ENCODE results near the gene SNRNP70.

The SNRNP70 gene

DNA sequence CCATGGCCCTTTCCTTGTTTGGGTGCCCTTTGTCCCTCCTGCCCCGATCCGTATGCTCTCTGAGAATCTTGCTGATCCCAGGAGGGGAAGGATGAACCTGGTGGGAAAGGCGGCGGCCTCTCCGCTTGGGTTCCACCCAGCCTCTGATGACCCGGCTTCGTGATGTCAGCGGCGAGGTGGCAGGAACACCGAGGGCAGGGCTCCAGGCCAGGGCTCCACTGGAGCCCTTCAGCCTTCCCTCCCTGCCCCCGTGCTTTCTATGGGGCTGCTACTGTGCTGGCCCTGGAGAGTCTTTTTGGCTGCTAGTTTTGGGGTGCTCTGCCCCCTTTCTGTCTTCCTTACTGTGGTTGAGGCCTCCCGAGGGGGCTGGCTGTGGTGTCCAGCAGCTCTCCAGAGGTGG is 17.1 kb downstream of the SNRNP70 start:
- DNase-seq (ENCODE audit: low spot score): no peak

DNA sequence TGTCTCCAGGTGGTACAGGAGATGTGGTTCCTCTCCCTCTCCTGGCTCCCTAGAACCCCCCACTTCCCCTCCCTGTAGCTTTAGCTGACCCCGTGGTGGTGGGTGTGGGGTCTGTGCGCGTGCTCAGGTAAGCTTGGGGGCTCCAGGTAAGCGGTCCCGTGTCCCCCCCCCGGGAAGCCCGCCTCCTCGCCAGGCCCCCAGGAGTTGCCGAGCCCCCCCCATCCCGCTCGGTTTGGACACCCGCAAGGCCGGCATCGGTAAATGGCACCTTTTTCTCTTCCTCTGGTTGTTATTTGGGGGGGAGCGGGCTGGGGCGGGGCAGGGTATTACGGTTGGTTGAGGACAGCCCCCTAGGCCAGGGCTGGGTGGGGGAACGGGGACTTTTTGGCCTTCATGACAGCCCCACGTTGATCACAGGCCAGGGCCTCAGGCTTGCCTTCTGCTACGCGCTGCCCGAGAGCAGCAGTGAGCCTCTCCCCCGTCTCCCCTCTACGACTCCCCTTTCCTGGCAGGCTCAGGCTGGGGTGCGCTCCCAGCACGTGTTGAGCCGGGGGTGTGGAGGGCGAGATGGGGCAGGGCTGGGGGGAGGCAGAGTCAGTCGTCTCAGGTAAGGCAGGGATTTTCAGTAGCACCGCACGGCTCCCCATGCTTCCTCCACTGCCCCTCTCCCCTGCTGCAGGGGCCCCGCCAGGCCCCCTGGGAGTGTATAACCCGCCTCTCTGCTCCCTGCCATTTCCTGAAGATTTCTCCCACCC is 18.3 kb downstream of the SNRNP70 start:
- no peak for DNase-seq (ENCODE audit: low spot score)

- DNase-seq (ENCODE audit: low spot score): no peak
Measured at GRCh38 chr19:49104229-49104864, 19.1 kb downstream of the SNRNP70 start.

GRCh38 chr19:49106648-49107135 is 21.4 kb downstream of the SNRNP70 start:
- peak; percentile 79 for DNase-seq (ENCODE audit: low spot score)

DNA sequence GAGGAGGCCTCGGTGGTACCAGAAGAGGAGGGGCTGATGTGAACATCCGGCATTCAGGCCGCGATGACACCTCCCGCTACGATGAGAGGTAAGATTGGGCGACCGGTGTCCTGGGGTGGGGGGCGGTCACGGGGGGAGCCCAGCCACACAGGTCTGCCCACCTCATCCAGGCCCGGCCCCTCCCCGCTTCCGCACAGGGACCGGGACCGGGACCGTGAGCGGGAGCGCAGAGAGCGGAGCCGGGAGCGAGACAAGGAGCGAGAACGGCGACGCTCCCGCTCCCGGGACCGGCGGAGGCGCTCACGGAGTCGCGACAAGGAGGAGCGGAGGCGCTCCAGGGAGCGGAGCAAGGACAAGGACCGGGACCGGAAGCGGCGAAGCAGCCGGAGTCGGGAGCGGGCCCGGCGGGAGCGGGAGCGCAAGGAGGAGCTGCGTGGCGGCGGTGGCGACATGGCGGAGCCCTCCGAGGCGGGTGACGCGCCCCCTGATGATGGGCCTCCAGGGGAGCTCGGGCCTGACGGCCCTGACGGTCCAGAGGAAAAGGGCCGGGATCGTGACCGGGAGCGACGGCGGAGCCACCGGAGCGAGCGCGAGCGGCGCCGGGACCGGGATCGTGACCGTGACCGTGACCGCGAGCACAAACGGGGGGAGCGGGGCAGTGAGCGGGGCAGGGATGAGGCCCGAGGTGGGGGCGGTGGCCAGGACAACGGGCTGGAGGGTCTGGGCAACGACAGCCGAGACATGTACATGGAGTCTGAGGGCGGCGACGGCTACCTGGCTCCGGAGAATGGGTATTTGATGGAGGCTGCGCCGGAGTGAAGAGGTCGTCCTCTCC is 22.6 kb downstream of the SNRNP70 start:
- DNase-seq (ENCODE audit: low spot score): no peak

- no peak for DNase-seq (ENCODE audit: low spot score)
Measured at GRCh38 chr19:49109051-49109450, 23.8 kb downstream of the SNRNP70 start.

GRCh38 chr19:49109569-49110233 is 24.4 kb downstream of the SNRNP70 start:
- no peak for DNase-seq (ENCODE audit: low spot score)

GRCh38 chr19:49110567-49110966 is 25.3 kb downstream of the SNRNP70 start:
- no peak for DNase-seq (ENCODE audit: low spot score)

DNA sequence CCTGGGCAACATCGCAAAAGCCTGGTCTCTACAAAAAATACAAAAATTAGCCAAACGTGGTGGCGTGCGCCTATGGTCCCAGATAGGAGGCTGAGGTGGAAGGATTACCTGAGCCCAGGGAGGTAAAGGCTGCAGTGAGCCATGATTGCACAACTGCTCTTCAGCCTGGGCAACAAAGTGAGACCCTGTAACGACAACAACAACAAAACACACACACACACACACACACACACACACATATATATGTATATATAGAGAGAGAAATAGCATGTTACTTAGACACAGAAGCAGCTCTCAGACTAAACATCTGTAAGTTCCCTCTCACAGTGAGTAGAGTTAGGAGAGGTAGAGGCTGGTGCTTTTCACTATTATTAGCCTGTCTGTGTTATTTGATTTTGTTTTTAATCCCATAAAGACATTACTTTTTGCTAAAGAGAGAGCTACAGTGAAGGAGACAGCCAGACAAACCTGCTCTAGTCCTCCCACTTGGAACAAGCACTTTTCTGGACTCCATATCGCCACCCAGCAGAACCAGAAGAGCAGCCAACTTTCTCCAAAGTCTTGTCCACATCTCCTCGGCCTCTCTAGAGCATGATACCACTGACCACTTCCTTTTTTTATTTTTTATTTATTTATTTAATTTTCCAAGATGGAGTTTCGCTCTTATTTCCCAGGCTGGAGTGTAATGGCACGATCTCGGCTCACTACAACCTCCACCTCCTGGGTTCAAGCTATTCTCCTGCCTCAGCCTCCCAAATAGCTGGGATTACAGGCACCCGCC is 26.2 kb downstream of the SNRNP70 start:
- DNase-seq (ENCODE audit: low spot score): no peak

- peak; percentile 85 for DNase-seq (ENCODE audit: low spot score)
Measured at GRCh38 chr19:49113762-49114629, 28.7 kb downstream of the SNRNP70 start, which contains the start of gene LIN7B. TSS of gene LIN7B (plus strand) at chr19:49114370. CDS start at chr19:49114405, 35 bp downstream.

DNA sequence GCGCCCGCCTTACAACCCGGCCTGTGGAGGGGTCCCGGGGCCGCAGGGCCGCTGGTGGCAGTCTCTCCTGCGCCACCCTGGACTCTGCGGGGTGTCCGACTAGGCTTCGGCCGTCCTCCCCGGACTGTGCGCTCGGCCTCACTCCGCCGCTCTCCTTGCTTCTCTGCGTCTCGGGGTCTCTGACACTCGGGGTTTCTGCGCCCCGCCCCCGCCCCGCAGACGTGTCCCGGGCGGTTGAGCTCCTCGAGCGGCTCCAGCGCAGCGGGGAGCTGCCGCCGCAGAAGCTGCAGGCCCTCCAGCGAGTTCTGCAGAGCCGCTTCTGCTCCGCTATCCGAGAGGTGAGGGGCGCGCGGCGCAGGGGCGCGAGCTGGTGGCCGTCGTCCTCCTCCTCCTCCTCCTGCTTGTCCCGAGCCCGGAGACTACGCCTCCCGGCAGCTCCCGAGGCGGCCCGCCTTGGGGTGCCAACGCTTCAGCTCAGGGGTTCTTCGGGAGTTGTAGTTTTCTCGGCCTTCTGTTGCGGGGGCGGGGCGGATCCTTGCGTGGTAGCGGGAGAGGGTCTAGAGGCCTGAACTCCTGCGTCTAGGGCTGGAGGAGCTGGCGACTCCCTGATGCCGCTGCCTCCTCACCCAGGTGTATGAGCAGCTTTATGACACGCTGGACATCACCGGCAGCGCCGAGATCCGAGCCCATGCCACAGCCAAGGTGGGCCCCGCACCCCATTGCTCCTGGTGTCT is 29.5 kb downstream of the SNRNP70 start:
- no peak for DNase-seq (ENCODE audit: low spot score)

GRCh38 chr19:49116544-49116943 is 31.3 kb downstream of the SNRNP70 start:
- DNase-seq (ENCODE audit: low spot score): peak; percentile 50

GRCh38 chr19:49117677-49118564 is 32.7 kb downstream of the SNRNP70 start:
- no peak for DNase-seq (ENCODE audit: low spot score)

- peak; percentile 94 for DNase-seq (ENCODE audit: low spot score)
Measured at GRCh38 chr19:49118565-49119410, 33.5 kb downstream of the SNRNP70 start, which contains the start of gene C19orf73. TSS of gene C19orf73 (minus strand) at chr19:49119143. CDS start at chr19:49119022, 121 bp downstream.

GRCh38 chr19:49119411-49120324 is 34.4 kb downstream of the SNRNP70 start, which contains the start of gene PPFIA3:
TSS of gene PPFIA3 (plus strand) at chr19:49119544. CDS start at chr19:49127874, 8,330 bp downstream.
- peak; percentile 41 for DNase-seq (ENCODE audit: low spot score)

- DNase-seq (ENCODE audit: low spot score): no peak
Measured at GRCh38 chr19:49120325-49120683, 35.1 kb downstream of the SNRNP70 start.

All from NAMALWA (cell line).